Uterine smooth muscle cell (primary cell): ENCODE measurements around the gene GPC3. TPM values are rescaled to one million over a fixed set of nuclear protein-coding genes. Genes with fewer than 3 reads are reported as not detected.

Experiments
- total RNA-seq: library from RNA; depleted of rRNA; stranded (reverse); fragments of >200 nt; gene quantifications from 2 replicates; pipeline ENCODE4 v1.2.3, GENCODE V29; 2014

GPC3 gene
- total RNA-seq = not detected in 2 replicates

GRCh38 chrX:133985164-133985966, at the start of gene GPC3:
Gene GPC3 (minus strand): TSS chrX:133985594.

